ENCODE data around the gene GPANK1.
A peak's percentile ranks its signal among the peaks of the same experiment; 100 is the strongest.

The GPANK1 gene

GRCh38 chr6:31689249-31690110 lies 24.7 kb upstream of the GPANK1 start:
- H3K9me3 ChIP-seq (ENCODE audit: insufficient read depth, low read length), result no peaks in the 10 kb centered on the region
- H3K36me3 ChIP-seq (replicated peaks; ENCODE audit: low read depth, low read length), result peaks cover 2% of the 10 kb centered on the region
- H3K27ac ChIP-seq (ENCODE audit: low read length), result no peak overlapping the region
- no peak overlapping the region for H2AFZ ChIP-seq (ENCODE audit: low read depth, low read length)
- no peak overlapping the region for H3K4me2 ChIP-seq (ENCODE audit: low read length)
- no peaks in the 10 kb centered on the region for H4K20me1 ChIP-seq (ENCODE audit: insufficient read depth, low read length)
- H3K4me3 ChIP-seq (ENCODE audit: low read length), result no peak overlapping the region
- no peaks in the 10 kb centered on the region for H3K27me3 ChIP-seq (ENCODE audit: low read depth, low read length)
- peaks cover 5% of the 10 kb centered on the region; the same call in 1 of the 2 replicates for H3K4me1 ChIP-seq (ENCODE audit: low read length)
- no peak overlapping the region for H3K9ac ChIP-seq (ENCODE audit: low read length)
- no peaks in the 10 kb centered on the region for H3K79me2 ChIP-seq (ENCODE audit: low read length)
- peak; percentile 25; the same call in 1 of the 2 replicates for TF ChIP-seq CTCF (IDR thresholded peaks at IDR 0.05; ENCODE audit: low read depth, low read length)
- TF ChIP-seq EZH2phosphoT487 (IDR thresholded peaks at IDR 0.05; ENCODE audit: low read depth), result no peak

DNA sequence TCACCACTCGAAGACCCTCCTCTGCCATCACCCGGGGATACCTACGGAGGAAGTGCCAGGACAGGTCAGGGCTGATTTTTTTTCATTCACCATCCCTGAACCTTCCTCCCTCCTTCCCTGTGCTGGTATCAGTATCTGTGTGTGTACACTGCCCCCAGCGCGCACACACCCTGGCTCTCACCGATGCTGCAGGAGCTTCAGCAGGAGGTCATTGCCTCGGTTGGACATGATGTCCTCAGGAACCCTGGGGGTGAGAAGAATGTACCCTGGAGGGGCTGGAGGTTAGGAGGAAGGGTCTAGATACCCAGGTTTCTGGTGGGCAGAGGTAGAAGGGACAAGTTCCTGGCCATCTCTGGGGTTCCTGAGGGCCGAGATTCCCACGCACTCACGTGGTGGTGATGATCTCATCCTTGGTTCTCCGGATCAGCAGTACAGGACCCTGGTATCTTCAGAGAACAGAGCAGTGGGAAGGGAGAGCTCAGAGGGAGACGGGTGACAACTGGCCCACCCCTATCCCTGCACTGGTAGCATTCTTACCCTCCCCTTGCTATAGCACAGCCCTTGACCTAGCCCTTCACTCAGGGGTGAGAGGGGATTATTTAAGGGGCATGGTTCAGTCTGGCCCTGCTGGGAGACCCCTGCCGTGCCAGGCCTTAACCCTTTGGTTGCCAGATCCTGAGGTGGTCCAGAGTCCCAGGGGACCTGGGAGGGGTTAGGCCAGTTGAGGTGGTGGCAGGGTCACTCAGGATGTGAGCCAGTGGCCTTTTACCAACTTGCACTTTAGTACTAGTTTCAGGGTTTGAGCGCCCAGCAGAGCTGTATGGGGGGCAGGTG lies 23.3 kb upstream of the GPANK1 start:
- no peaks in the 10 kb centered on the region for H3K79me2 ChIP-seq (ENCODE audit: low read length)
- H3K9me3 ChIP-seq (ENCODE audit: insufficient read depth, low read length), result no peaks in the 10 kb centered on the region
- H2AFZ ChIP-seq (ENCODE audit: low read depth, low read length), result no peak overlapping the region
- no peak overlapping the region for H3K9ac ChIP-seq (ENCODE audit: low read length)
- H3K4me2 ChIP-seq (ENCODE audit: low read length), result no peak overlapping the region
- H3K4me3 ChIP-seq (ENCODE audit: low read length), result no peak overlapping the region
- H4K20me1 ChIP-seq (ENCODE audit: insufficient read depth, low read length), result no peaks in the 10 kb centered on the region
- no peaks in the 10 kb centered on the region for H3K27me3 ChIP-seq (ENCODE audit: low read depth, low read length)
- no peak for TF ChIP-seq EZH2phosphoT487 (IDR thresholded peaks at IDR 0.05; ENCODE audit: low read depth)
- TF ChIP-seq CTCF (IDR thresholded peaks at IDR 0.05; ENCODE audit: low read depth, low read length), result no peak
- H3K4me1 ChIP-seq (ENCODE audit: low read length), result peaks cover 5% of the 10 kb centered on the region; the same call in 1 of the 2 replicates
- H3K27ac ChIP-seq (ENCODE audit: low read length), result no peak overlapping the region
- H3K36me3 ChIP-seq (replicated peaks; ENCODE audit: low read depth, low read length), result peaks cover 2% of the 10 kb centered on the region

DNA sequence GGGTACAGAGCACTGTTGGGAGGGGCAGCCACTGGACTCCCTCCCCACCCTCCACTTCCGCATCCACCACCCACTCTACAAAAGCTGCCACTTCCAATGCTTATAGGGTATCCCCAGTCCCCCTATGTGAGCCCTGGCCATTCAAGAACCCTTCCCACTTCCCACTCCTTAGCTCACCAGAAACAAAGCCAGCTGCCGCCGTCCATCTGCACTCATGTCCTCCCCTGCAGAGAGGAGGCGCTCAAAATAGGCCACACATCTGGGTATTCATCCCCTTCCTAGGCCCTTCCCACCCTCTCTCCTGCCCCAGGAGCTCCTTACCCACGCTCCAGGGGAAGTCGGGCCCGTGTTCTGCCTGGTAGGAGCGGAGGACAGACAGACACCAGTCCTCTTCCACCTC lies 22.5 kb upstream of the GPANK1 start:
- H3K27me3 ChIP-seq (ENCODE audit: low read depth, low read length), result no peaks in the 10 kb centered on the region
- no peak overlapping the region for H3K9ac ChIP-seq (ENCODE audit: low read length)
- H3K4me2 ChIP-seq (ENCODE audit: low read length), result no peak overlapping the region
- no peaks in the 10 kb centered on the region for H4K20me1 ChIP-seq (ENCODE audit: insufficient read depth, low read length)
- H2AFZ ChIP-seq (ENCODE audit: low read depth, low read length), result no peak overlapping the region
- no peak overlapping the region for H3K4me3 ChIP-seq (ENCODE audit: low read length)
- H3K27ac ChIP-seq (ENCODE audit: low read length), result no peak overlapping the region
- peaks cover 2% of the 10 kb centered on the region for H3K36me3 ChIP-seq (replicated peaks; ENCODE audit: low read depth, low read length)
- no peaks in the 10 kb centered on the region for H3K79me2 ChIP-seq (ENCODE audit: low read length)
- no peak for TF ChIP-seq CTCF (IDR thresholded peaks at IDR 0.05; ENCODE audit: low read depth, low read length)
- TF ChIP-seq EZH2phosphoT487 (IDR thresholded peaks at IDR 0.05; ENCODE audit: low read depth), result no peak
- H3K4me1 ChIP-seq (ENCODE audit: low read length), result peaks cover 5% of the 10 kb centered on the region; the same call in 1 of the 2 replicates
- no peaks in the 10 kb centered on the region for H3K9me3 ChIP-seq (ENCODE audit: insufficient read depth, low read length)

- Histone ChIP-seq H3K4me2 (ENCODE audit: low read length) (no peak overlapping the region), H3K27me3 (ENCODE audit: low read depth, low read length) (no peaks in the 10 kb centered on the region), H3K27ac (ENCODE audit: low read length) (no peak overlapping the region), H3K9ac (ENCODE audit: low read length) (no peak overlapping the region), H3K36me3 (replicated peaks; ENCODE audit: low read depth, low read length) (peaks cover 2% of the 10 kb centered on the region), H3K4me3 (ENCODE audit: low read length) (no peak overlapping the region), H4K20me1 (ENCODE audit: insufficient read depth, low read length) (no peaks in the 10 kb centered on the region), H3K4me1 (ENCODE audit: low read length) (peaks cover 5% of the 10 kb centered on the region; the same call in 1 of the 2 replicates), H3K79me2 (ENCODE audit: low read length) (no peaks in the 10 kb centered on the region), H2AFZ (ENCODE audit: low read depth, low read length) (no peak overlapping the region), H3K9me3 (ENCODE audit: insufficient read depth, low read length) (no peaks in the 10 kb centered on the region)
- TF ChIP-seq CTCF (IDR thresholded peaks at IDR 0.05; ENCODE audit: low read depth, low read length) (no peak), EZH2phosphoT487 (IDR thresholded peaks at IDR 0.05; ENCODE audit: low read depth) (no peak)
These were observed 21.7 kb upstream of the GPANK1 start for GRCh38 chr6:31686483-31686882.

All from OCI-LY3 (cell line).